Epidermal melanocyte (primary cell): ENCODE data around the gene PRSS2.

Experiments used
- DNase-seq: peaks from one replicate; pipeline ENCODE4 v3.0.0; 2011; ENCODE audit warnings: low spot score; ENCODE audit not compliant: insufficient read length

Gene PRSS2

DNA sequence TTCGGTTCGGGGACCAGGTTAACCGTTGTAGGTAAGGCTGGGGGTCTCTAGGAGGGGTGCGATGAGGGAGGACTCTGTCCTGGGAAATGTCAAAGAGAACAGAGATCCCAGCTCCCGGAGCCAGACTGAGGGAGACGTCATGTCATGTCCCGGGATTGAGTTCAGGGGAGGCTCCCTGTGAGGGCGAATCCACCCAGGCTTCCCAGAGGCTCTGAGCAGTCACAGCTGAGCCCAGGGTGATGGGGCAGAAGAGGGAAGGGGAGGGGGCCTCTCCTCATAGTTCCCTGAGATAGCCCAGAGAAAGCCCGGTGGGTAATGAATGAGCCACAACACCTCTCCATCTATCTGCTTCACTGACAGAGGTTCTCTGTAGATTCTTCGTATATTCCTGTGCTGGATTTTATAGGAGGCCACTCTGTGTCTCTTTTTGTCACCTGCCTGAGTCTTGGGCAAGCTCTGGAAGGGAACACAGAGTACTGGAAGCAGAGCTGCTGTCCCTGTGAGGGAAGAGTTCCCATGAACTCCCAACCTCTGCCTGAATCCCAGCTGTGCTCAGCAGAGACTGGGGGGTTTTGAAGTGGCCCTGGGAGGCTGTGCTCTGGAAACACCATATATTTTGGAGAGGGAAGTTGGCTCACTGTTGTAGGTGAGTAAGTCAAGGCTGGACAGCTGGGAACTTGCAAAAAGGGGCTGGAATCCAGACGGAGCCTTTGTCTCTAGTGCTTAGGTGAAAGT lies 16.4 kb downstream of the PRSS2 start:
- no peak for DNase-seq

DNA sequence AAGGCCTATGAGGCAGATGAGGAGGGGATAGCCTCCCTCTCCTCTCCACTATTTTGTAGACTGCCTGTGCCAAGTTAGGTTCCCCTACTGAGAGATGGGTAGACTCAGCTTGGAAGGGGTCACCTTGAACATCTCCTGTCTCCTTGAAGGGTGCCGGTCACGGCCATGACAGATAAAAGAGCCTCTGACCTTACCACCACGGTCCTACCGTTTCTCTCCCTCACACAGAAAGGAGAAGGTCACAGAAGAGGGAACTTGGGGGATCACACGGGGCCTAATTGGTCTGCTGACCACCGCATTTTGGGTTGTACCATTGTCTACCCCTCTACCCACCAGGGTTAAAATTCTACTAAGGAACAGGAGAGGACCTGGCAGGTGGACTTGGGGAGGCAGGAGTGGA lies 17.0 kb downstream of the PRSS2 start:
- DNase-seq, result no peak

GRCh38 chr7:142788303-142789289 lies 17.8 kb downstream of the PRSS2 start:
- DNase-seq, result no peak

DNA sequence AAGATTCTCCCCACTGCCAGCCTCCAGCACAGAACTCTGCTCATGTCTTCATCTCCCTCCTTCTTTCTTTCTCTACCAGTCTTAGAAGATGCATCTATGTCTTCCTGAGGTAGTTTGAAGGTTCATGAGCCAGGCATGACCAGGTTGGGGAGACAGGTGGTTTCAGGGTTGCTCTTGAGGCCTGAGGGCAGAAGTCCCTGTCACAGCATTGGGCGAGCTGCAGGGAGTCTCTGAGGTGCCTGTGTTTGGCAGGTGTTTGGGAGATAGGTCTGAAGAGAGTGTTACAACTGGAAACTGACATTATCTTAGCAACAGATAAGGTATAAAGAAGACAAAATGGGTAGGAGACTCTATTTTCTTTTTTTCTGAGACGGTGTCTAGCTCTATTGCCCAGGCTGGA lies 18.7 kb downstream of the PRSS2 start:
- DNase-seq, result no peak

DNA sequence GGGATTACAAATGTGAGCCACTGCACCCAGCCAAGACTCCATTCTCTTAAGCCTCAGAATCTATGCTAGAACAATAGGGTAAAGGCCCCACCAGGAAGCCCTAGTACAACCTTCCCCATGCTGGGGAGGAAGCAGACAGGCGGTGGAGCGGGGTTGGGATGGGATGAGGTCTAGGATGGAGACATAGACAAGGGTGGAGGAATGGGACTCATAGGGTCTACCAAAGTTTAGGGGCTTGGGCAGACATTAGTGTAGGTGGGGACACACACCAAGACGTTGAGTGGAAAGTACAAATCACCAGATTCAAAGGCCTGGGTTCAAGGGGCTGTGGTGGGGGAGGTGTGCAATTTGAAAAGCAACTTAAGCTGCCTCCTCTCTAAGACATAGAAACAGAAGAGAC lies 19.3 kb downstream of the PRSS2 start:
- no peak for DNase-seq

DNA sequence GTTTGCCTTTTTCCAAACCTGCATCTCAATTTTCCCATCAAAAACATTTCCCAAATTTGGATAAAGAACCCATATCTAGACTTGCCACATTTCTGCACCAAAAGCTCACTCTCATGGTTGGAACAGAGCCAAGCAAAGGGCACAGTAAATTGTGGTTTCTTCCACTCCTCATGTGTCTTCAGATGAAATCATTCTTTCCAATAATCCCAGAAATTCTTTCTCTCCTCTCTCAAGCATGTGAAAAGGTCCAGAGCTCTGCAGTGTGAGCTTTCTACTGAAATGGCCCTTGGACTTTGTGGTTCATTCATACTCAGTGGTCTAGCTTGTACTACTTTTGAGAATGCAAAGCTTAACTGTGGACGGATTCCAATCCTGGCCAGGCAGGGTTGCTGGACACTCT lies 19.8 kb downstream of the PRSS2 start:
- DNase-seq, result no peak

DNA sequence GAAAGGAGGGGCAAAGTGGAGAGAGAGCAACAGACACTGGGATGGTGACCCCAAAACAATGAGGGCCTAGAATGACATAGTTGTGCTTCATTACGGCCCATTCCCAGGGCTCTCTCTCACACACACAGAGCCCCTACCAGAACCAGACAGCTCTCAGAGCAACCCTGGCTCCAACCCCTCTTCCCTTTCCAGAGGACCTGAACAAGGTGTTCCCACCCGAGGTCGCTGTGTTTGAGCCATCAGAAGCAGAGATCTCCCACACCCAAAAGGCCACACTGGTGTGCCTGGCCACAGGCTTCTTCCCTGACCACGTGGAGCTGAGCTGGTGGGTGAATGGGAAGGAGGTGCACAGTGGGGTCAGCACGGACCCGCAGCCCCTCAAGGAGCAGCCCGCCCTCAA lies 20.7 kb downstream of the PRSS2 start:
- no peak for DNase-seq

DNA sequence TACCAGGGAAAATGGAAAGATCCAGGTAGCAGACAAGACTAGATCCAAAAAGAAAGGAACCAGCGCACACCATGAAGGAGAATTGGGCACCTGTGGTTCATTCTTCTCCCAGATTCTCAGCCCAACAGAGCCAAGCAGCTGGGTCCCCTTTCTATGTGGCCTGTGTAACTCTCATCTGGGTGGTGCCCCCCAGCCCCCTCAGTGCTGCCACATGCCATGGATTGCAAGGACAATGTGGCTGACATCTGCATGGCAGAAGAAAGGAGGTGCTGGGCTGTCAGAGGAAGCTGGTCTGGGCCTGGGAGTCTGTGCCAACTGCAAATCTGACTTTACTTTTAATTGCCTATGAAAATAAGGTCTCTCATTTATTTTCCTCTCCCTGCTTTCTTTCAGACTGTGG lies 21.4 kb downstream of the PRSS2 start:
- no peak for DNase-seq

DNA sequence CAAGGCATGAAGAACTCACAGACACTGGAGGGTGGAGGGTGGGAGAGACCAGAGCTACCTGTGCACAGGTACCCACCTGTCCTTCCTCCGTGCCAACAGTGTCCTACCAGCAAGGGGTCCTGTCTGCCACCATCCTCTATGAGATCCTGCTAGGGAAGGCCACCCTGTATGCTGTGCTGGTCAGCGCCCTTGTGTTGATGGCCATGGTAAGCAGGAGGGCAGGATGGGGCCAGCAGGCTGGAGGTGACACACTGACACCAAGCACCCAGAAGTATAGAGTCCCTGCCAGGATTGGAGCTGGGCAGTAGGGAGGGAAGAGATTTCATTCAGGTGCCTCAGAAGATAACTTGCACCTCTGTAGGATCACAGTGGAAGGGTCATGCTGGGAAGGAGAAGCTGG lies 21.8 kb downstream of the PRSS2 start:
- DNase-seq, result no peak

- DNase-seq, result no peak
Observed at GRCh38 chr7:142793156-142793555, 22.4 kb downstream of the PRSS2 start.

DNA sequence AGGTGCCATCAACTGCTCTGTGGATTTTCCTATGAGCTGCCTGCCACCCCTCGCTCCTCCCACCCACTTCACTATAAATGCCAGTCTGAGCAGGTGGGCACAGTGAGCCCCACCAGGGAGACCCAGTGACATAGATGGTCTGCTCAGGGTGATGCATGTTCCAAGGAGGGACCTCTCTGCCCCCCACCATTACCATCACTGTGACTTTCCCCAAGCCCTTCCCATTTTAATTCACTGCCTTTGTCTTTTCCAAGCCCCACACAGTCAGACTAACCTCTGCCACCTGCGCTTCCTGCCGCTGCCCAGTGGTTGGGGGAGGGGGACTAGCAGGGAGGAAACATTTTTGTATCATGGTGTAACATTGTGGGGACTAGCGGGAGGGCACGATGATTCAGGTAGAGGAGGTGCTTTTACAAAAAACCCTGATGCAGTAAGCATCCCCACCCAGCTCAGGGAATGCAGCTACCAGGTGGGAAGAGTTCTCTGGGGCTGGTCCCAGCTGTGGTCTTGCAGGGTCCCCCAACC lies 24.6 kb downstream of the PRSS2 start:
- no peak for DNase-seq

DNA sequence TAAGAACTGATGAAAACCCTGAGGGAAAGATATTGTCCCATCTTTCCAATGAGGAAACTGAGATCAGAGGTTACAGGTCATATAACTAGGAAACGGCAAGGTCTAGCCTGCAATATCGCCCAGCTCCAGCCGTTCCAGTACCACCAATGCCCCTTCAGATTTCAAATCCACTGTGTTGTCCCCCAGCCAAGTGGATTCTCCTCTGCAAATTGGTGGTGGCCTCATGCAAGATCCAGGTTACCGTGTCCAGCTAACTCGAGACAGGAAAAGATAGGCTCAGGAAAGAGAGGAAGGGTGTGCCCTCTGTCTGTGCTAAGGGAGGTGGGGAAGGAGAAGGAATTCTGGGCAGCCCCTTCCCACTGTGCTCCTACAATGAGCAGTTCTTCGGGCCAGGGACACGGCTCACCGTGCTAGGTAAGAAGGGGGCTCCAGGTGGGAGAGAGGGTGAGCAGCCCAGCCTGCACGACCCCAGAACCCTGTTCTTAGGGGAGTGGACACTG lies 25.3 kb downstream of the PRSS2 start:
- DNase-seq, result no peak

DNA sequence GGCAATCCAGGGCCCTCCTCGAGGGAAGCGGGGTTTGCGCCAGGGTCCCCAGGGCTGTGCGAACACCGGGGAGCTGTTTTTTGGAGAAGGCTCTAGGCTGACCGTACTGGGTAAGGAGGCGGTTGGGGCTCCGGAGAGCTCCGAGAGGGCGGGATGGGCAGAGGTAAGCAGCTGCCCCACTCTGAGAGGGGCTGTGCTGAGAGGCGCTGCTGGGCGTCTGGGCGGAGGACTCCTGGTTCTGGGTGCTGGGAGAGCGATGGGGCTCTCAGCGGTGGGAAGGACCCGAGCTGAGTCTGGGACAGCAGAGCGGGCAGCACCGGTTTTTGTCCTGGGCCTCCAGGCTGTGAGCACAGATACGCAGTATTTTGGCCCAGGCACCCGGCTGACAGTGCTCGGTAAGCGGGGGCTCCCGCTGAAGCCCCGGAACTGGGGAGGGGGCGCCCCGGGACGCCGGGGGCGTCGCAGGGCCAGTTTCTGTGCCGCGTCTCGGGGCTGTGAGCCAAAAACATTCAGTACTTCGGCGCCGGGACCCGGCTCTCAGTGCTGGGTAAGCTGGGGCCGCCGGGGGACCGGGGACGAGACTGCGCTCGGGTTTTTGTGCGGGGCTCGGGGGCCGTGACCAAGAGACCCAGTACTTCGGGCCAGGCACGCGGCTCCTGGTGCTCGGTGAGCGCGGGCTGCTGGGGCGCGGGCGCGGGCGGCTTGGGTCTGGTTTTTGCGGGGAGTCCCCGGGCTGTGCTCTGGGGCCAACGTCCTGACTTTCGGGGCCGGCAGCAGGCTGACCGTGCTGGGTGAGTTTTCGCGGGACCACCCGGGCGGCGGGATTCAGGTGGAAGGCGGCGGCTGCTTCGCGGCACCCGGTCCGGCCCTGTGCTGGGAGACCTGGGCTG lies 26.0 kb downstream of the PRSS2 start:
- no peak for DNase-seq

- no peak for DNase-seq
Observed at GRCh38 chr7:142797391-142798377, 26.9 kb downstream of the PRSS2 start.

- no peak for DNase-seq
Observed at GRCh38 chr7:142798451-142799436, 28.0 kb downstream of the PRSS2 start.

DNA sequence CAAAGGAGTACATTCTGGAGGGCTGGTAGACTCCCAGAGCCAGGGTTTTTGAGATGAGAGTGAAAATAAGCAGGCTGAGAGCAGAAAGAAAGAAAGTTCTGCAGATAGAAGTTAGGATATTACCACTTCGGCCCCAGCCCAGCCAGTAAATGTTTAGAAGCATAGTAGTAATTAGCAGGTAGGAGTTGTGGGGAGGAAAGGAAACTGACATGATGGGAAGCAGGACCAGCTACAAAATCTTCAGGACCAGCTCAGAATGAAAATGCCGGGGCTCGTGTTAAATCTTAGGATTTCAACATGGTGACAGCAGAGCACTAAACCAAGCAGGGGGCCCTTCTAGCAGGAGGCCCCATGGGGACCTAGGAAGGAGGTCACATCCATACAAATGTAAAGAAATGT lies 28.7 kb downstream of the PRSS2 start:
- DNase-seq, result no peak

GRCh38 chr7:142800088-142800487 lies 29.3 kb downstream of the PRSS2 start:
- no peak for DNase-seq

GRCh38 chr7:142800699-142801260 lies 30.0 kb downstream of the PRSS2 start:
- no peak for DNase-seq
